D721Med (cell line): Measurements from ENCODE around the gene ZFYVE27.

ENCODE experiments used
- DNase-seq: peaks from one replicate; pipeline ENCODE4 v3.0.0; 2011; ENCODE audit warnings: low spot score; ENCODE audit not compliant: insufficient read length
- FAIRE-seq: peaks from 2 replicates; lab custom pipeline; 2011; peaks lifted over from hg19 to GRCh38; lab: Jason Lieb, UNC
- CTCF ChIP-seq: IDR thresholded peaks from 2 replicates; pipeline ENCODE4 v1.5.1; 2012; ENCODE audit warnings: mild to moderate bottlenecking, control low read depth; ENCODE audit not compliant: insufficient read depth; ENCODE audit errors: missing control alignments

The ZFYVE27 gene

GRCh38 chr10:97798958-97799610, 62.2 kb downstream of the ZFYVE27 start:
- no peak for TF ChIP-seq CTCF
- DNase-seq (no peak), FAIRE-seq (no peak)

- TF ChIP-seq CTCF = no peak
- no peak for FAIRE-seq
- DNase-seq = no peak
These were observed 63.5 kb downstream of the ZFYVE27 start for GRCh38 chr10:97800474-97800873.

- no peak for FAIRE-seq
These were observed 64.5 kb downstream of the ZFYVE27 start for GRCh38 chr10:97801422-97801821.

GRCh38 chr10:97805096-97805884, 68.4 kb downstream of the ZFYVE27 start:
- TF ChIP-seq CTCF = no peak
- FAIRE-seq (no peak), DNase-seq (no peak)

More at GRCh38 chr10:97801422-97801821, 64.5 kb downstream of the ZFYVE27 start:
- DNase-seq = no peak
- TF ChIP-seq CTCF = no peak

- DNase-seq (no peak), FAIRE-seq (no peak)
- no peak for TF ChIP-seq CTCF
These were observed 69.0 kb downstream of the ZFYVE27 start for GRCh38 chr10:97805949-97806348.

- TF ChIP-seq CTCF = no peak
- FAIRE-seq (no peak), DNase-seq (no peak)
These were observed 73.5 kb downstream of the ZFYVE27 start for GRCh38 chr10:97810446-97810845.
